Activated naive CD4-positive, alpha-beta T cell treated with anti-CD3 and anti-CD28 coated beads for 36 hours (primary cell): ENCODE measurements around the gene CCDC34. TPM values are rescaled to one million over a fixed set of nuclear protein-coding genes. Genes with fewer than 3 reads are reported as not detected.

Experiments
- CTCF ChIA-PET: fragments of 350-600 bp; sonication (Branson Sonifier 250); formaldehyde crosslinking; loops from one replicate; lab custom pipeline; 2021; ENCODE audit warnings: antibody characterized with exemption; lab: Charles Lee
- DNase-seq: peaks from one replicate; pipeline ENCODE4 v3.0.0-alpha.2; 2020
- H3K27ac Mint-ChIP-seq: one replicate; pipeline ENCODE4 v1.8.0; 2021; ENCODE audit warnings: mild to moderate bottlenecking, mixed read lengths
- H3K27me3 Mint-ChIP-seq: one replicate; pipeline ENCODE4 v1.8.0; 2021; ENCODE audit warnings: low read depth, mixed read lengths
- H3K36me3 Mint-ChIP-seq: one replicate; pipeline ENCODE4 v1.8.0; 2021; ENCODE audit warnings: low read depth, mixed read lengths
- H3K4me1 Mint-ChIP-seq: one replicate; pipeline ENCODE4 v1.8.0; 2021; ENCODE audit warnings: low read depth, mixed read lengths
- H3K4me3 Mint-ChIP-seq: one replicate; pipeline ENCODE4 v1.8.0; 2021; ENCODE audit warnings: mild to moderate bottlenecking, moderate library complexity, mixed read lengths
- H3K9me3 Mint-ChIP-seq: one replicate; pipeline ENCODE4 v1.8.0; 2021; ENCODE audit warnings: mixed read lengths
- intact Hi-C: fragments of 100-400 bp; cut with micrococcal nuclease; formaldehyde crosslinking; loops from one replicate; pipeline ENCODE4 v1.15.1; 2023
- total RNA-seq, 2 experiments: library from RNA; stranded (reverse); gene quantifications; one replicate each; pipeline ENCODE4 v1.2.3, GENCODE V29; 2021

The CCDC34 gene
- total RNA-seq, 2 experiments from 2014 or later, result 28.2 to 29.9 TPM

GRCh38 chr11:27291302-27291889 is 71.6 kb downstream of the CCDC34 start:
- intact Hi-C loops, result loop anchor here (10.0 kb wide), 1 partner anchor 107 kb away; no protein-coding TSS in a partner anchor
- CTCF ChIA-PET, result no interaction called here
- no peaks in the 10 kb centered on the region for H3K4me1 Mint-ChIP-seq
- peaks cover 8% of the 10 kb centered on the region for H3K36me3 Mint-ChIP-seq
- DNase-seq, result peak; percentile 26
- no peak overlapping the region for H3K4me3 Mint-ChIP-seq
- peaks cover 20% of the 10 kb centered on the region for H3K9me3 Mint-ChIP-seq
- no peak overlapping the region for H3K27ac Mint-ChIP-seq
- H3K27me3 Mint-ChIP-seq, result peaks cover 15% of the 10 kb centered on the region

GRCh38 chr11:27290261-27291050 is 72.6 kb downstream of the CCDC34 start:
- DNase-seq, result no peak
- Mint-ChIP-seq H3K4me3 (no peak overlapping the region), H3K9me3 (peaks cover 20% of the 10 kb centered on the region), H3K27me3 (peaks cover 13% of the 10 kb centered on the region), H3K27ac (no peak overlapping the region), H3K36me3 (peaks cover 8% of the 10 kb centered on the region), H3K4me1 (no peaks in the 10 kb centered on the region)
- CTCF ChIA-PET, result no interaction called here
- intact Hi-C loops, result loop anchor here (10.0 kb wide), 1 partner anchor 106 kb away; no protein-coding TSS in a partner anchor

Other genes with a start within 250 kb of the CCDC34 start
- gene LGR4, start 109.6 kb upstream of the CCDC34 start, total RNA-seq, result under 1 TPM; 0.12 to 0.19 TPM
- gene LIN7C, start 143.6 kb upstream of the CCDC34 start, total RNA-seq, result 10 to 100 TPM; 30.5 to 31.1 TPM